ENCODE data around the gene MEGF11. TPM values are rescaled to one million over a fixed set of nuclear protein-coding genes. Genes with fewer than 3 reads are reported as not detected.
A peak's percentile ranks its signal among the peaks of the same experiment; 100 is the strongest.

The MEGF11 gene
- polyA plus RNA-seq, 1 donor = 0.26 TPM

DNA sequence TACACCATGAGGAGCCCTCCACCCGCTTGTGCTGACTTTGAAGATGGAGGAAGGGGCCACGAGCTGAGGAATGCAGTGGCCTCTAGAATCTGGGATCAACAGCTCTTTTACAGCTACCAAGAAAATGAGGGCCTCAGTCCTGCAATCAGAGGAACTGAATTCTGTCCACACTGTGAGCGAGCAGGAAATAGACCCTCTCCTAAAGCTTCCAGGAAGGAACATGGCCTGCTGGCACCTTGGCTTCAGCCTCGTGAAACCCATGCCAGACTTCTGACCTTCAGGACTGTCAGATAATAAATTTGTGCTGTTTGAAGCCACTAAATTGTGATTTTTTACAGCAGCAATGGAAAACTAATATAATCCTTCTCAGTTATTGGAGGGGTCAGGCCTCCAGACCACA is 322.3 kb downstream of the MEGF11 start:
- DNase-seq = no peak

GRCh38 chr15:65930134-65930533 is 323.4 kb downstream of the MEGF11 start:
- DNase-seq = no peak

GRCh38 chr15:65929573-65929972 is 324.0 kb downstream of the MEGF11 start:
- DNase-seq = no peak

DNA sequence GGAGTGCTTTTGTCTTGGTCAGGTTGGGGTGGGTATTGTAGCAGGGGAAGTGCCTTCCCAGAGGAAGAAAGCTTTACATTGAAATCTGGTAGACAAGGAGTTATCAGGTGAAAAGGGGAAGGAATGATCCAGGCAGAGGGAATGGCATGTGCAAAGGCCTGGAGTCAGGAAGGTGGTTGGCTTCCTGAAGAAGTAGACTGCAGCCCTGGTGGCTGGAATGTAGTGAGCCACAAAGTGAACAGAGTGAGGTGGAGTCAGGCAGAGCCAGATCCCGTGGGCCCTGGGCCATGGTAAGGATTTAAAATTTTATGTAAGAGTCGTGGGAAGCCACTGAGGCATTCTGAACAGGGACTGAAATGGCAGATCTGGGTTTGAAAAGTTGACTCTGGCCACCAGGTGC is 326.0 kb downstream of the MEGF11 start:
- no peak for DNase-seq

DNA sequence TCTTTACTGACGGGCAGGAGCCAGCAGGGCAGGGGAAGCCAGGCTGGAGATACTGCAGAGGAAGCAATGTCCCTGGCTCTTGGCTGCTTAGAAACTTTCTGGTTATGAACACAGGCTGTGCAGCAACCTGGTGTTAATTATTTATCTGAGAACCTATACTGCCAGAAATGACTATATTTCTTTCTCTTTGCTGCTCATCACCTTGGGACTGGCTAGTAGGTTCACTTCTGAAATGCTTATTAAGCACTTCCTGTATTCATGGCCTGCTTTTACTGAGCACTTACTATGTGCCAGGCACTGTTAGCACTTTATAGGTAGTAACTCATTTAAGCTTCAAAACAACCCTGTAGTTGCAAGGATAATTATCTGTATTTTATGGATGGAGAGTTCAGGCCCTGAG is 326.7 kb downstream of the MEGF11 start:
- no peak for DNase-seq

DNA sequence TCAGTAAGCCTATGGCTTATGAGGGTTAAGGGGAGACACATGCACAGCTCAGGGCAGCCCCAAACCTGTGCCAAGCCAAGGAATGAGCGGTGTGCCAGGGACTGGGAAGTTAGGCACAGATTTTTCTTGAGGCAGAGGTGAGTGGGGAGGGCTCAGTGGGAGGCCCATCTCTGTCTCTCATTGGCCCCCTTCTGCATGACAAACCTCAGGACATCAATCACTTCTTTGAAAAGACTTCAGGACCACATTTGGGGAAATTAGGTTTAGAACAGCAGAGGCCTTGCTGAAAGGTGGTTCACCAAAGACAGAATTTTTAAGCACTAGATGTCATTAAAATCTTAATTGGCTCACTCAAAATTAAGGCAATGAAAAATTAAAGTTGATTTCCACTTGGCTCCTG is 327.1 kb downstream of the MEGF11 start:
- no peak for DNase-seq

- DNase-seq = no peak
Measured at GRCh38 chr15:65925338-65925737, 328.2 kb downstream of the MEGF11 start.

- no peak for DNase-seq
Measured at GRCh38 chr15:65924004-65924403, 329.5 kb downstream of the MEGF11 start.

GRCh38 chr15:65923264-65923663 is 330.3 kb downstream of the MEGF11 start:
- DNase-seq = no peak

DNA sequence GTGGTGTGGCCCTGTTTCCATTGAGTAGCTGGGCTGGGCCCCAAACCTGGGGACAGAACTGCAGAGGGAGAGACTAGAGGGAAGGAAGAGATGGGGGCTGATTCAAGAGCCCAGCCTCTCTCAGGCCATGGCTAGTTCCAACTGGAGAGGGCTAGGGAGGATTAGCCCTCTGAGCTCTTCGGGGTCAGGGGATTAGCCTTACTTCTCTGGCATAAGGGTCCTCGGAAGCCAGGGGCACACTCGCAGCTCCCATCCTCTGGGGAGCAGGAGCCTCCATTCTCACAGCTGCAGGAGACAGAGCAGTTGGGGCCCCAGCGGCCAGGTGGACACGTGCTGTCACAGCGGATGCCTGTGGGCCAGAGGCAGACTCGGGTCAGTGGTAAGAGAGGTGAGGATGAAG is 330.9 kb downstream of the MEGF11 start:
- no peak for DNase-seq

DNA sequence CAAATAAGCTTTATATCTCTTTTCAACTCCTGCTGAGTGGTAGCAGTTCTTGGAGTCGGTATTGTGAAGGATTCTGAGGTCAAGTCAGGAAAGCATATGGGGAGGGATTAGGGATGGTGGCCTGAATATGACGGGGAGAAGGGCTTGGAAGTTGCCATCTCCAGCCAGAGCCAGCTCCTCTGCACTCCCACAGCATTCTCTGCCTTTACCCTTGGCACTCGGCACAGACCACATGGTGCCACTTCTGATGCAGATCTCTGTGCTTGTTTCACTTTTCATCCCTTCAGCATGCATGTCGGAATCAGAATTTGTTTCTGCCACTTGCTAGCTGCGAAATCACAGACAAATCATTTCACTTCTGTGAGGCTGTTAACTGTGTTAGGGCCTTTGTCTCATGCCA is 331.8 kb downstream of the MEGF11 start:
- DNase-seq = no peak

GRCh38 chr15:65920825-65921309 is 332.7 kb downstream of the MEGF11 start:
- no peak for DNase-seq

GRCh38 chr15:65920121-65920520 is 333.4 kb downstream of the MEGF11 start:
- DNase-seq = no peak

GRCh38 chr15:65919353-65919752 is 334.2 kb downstream of the MEGF11 start:
- no peak for DNase-seq

- no peak for DNase-seq
Measured at GRCh38 chr15:65918945-65919344, 334.6 kb downstream of the MEGF11 start.

DNA sequence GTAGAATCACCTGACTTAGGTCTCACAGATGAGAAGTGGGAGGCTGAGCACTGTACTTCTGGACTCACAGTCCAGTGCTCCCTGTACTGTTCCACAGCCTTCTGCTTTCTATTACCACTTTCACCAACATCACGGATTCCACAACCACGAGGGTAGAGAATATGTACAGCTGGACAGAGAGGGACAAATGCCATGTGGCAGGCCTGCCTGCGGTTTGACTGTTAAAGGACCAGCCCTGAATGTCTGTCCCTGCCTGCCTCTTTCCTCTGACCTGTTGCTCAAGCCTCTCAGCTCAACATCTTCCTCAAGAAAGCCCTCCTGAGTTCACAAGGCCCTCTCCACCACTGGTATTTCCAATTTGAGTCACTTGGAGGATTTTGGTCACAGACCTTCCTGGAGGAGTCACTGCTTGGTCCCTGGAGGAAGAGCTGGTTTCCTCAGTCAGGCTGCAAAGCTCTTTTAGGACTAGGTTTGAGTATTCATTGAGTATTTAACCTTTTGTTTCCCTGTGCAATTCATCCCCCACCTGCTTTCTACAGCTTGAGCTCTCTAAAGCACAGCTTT is 335.1 kb downstream of the MEGF11 start:
- no peak for DNase-seq

DNA sequence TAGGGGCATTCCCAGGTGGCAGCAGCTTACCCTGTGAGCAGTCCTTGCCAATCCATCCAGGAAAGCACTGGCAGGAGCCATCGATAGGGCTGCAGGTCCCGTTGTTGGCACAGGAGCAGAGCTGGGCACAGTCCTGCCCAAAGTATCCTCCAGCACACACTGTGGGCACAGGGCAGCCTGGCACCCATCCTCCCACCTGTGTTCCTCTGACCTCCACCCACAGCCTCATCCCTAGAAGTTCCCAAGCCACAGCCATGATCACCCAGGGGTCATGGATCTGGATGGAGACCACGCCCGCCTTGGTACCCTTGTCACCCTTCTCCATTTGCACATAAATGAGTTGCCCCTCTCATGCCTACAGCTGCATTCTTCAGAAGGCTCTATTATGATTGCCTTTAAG is 335.6 kb downstream of the MEGF11 start:
- no peak for DNase-seq

DNA sequence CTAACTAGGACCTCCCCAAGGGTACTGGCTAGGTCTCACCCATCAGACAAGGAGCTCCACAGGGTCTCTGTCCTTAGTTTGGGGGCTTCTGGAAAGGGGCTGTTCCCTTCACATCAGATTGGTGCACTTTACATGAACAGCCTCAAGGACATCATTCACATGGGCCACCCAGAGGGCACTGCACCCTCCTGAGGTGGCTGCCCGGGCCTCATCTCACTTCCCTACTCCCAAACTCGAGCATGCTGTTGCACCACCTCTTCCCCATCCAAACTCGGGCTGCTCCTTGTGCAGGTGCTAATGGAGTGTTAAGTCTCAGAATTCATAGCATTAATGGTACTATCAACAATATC is 336.2 kb downstream of the MEGF11 start:
- no peak for DNase-seq

- peak; percentile 31 for DNase-seq
Measured at GRCh38 chr15:65916664-65917406, 336.7 kb downstream of the MEGF11 start.

GRCh38 chr15:65916041-65916663 is 337.4 kb downstream of the MEGF11 start:
- no peak for DNase-seq

DNA sequence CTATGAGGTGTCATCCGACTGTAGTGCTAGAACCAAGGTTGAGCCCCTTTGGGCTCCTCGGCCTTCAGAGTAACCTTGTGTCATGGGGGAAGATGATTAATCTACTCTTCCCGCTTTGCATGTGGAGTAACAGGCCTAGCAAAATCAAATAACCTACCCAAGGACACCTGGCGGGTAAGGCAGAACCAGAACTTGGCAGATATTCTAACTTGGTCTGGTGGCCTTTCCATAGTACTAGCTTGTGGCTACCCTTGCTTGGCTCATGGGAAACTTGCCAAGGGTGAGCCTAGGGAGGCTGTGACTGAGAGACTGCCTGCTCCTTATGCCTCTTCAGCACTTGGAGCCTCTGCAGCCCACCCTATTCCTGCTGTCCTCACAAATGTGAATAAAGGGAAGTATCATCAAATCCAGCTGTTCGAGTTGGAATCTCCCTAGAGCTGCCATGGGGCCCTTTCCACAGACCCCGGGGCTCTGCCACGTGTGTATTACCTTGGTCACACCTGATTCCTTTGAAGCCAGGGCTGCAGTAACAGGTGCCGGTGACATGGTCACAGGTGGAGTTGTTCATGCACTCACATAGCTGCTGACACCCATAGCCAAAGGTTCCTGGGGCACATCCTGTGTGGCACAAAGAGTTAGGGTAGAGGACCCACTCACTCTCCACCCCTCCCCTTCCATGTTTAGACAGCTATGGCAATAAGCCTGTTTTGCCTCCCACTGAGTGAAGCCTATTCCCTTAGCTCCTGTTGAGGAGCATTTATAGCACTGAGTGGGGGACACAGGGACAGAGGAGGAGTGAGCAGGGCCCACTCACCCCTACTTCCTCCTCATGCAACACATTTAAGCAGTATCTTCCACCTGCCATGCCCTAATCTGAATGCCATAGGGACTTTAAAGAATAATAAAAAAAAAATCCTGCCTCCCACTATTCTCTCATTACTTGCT is 338.3 kb downstream of the MEGF11 start:
- no peak for DNase-seq

DNA sequence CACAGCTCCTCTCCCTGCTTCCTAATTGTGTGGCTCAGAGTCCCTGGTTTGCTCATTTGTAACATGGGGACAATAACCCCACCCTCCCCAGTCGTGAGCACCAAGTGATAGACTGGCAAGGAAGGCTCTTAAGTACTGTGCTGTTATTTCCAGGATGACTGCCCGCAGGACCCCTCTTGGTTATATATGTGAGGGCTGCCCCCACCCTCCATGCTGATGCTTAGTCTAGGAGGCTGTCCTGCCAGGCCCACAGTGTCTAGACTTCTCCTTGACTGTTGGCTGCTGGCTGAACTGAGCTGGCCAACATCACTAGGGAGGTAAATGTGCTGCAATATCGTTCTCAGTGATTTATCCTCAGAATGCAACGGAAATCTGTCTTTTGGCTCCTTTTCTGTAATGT is 339.2 kb downstream of the MEGF11 start:
- DNase-seq = peak; percentile 32

DNA sequence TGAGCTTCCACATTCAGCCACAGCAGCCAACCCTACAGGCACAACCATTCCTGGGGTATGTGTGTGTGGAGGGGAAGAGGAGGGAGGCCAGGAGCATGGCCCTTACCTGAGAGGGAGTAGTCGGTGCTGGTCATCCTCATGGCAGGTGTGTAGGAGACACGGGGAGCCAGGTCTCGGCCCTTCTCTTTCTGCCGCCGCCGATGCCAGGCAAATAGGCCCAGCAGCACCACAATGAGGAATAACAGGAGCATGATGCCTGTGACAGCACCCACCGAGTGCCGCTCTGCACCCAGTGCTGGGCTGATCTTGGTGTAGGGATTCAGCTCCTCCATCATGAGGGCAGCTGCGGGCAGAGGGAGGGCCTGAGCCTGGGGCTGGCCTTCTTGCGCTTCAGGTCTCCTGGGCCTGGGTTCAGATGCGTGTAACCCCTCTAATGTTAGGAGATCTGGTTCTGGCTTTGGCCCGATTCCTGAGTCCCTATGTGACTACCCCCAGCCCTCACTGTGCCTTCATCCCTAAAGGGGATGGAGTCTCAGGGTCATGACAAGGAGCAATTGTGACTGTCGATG is 339.8 kb downstream of the MEGF11 start:
- DNase-seq = no peak

Data from hindlimb muscle (tissue), 1 donor.